Activated CD4-positive, CD25-positive, alpha-beta regulatory T cell treated with anti-CD3 and anti-CD28 coated beads, Interleukin-2, amount 50 U/mL, for 72 hours (primary cell): ENCODE data around the gene SETD6.
A peak's percentile ranks its signal among the peaks of the same experiment; 100 is the strongest.

ENCODE experiments used
- DNase-seq: peaks from one replicate; pipeline ENCODE4 v3.0.0; 2021

SETD6 gene

GRCh38 chr16:58509256-58510096 is 5.8 kb upstream of the SETD6 start:
- peak; percentile 22 for DNase-seq

GRCh38 chr16:58510097-58510775 is 5.1 kb upstream of the SETD6 start:
- DNase-seq: peak; percentile 25

GRCh38 chr16:58510776-58511628 is 4.3 kb upstream of the SETD6 start:
- peak; percentile 29 for DNase-seq

GRCh38 chr16:58511933-58512815 is 3.1 kb upstream of the SETD6 start:
- peak; percentile 86 for DNase-seq

GRCh38 chr16:58513874-58514273 is 1.4 kb upstream of the SETD6 start:
- no peak for DNase-seq

GRCh38 chr16:58515871-58516767 is 802 bp downstream of the SETD6 start:
- no peak for DNase-seq

GRCh38 chr16:58516768-58517107 is 1.4 kb downstream of the SETD6 start:
- DNase-seq: no peak

- no peak for DNase-seq
Observed at GRCh38 chr16:58518083-58518979, 3.0 kb downstream of the SETD6 start.

GRCh38 chr16:58518980-58519368 is 3.7 kb downstream of the SETD6 start:
- DNase-seq: no peak

GRCh38 chr16:58519707-58520106 is 4.4 kb downstream of the SETD6 start:
- no peak for DNase-seq

GRCh38 chr16:58530179-58530578 is 14.9 kb downstream of the SETD6 start:
- no peak for DNase-seq

- DNase-seq: no peak
Observed at GRCh38 chr16:58532414-58532813, 17.1 kb downstream of the SETD6 start.

- no peak for DNase-seq
Observed at GRCh38 chr16:58533751-58534470, 18.6 kb downstream of the SETD6 start.

GRCh38 chr16:58535100-58535499 is 19.8 kb downstream of the SETD6 start:
- DNase-seq: no peak

GRCh38 chr16:58536278-58536677 is 21.0 kb downstream of the SETD6 start:
- no peak for DNase-seq

GRCh38 chr16:58537124-58537906 is 22.0 kb downstream of the SETD6 start:
- DNase-seq: no peak

GRCh38 chr16:58541711-58542110 is 26.4 kb downstream of the SETD6 start:
- DNase-seq: no peak

- DNase-seq: no peak
Observed at GRCh38 chr16:58542291-58542690, 27.0 kb downstream of the SETD6 start.

- no peak for DNase-seq
Observed at GRCh38 chr16:58543685-58544084, 28.4 kb downstream of the SETD6 start.
